Liver (tissue), 9 donors: ENCODE results near the gene USP17L17. TPM values are rescaled to one million over a fixed set of nuclear protein-coding genes. Genes with fewer than 3 reads are reported as not detected.
"Not testable (repeated sequence)": the region's sequence is repeated elsewhere in the genome, so short reads cannot be mapped to it uniquely, and the experiment has no call there.

Experiments
- DNase-seq: peaks from one replicate; pipeline ENCODE4 v3.0.0-alpha.2; 2017; ENCODE audit warnings: low spot score
- H3K27ac ChIP-seq, 2 donors: one replicate each; pipeline ENCODE4 v1.7.0; 2013; ENCODE audit warnings: inconsistent platforms in 2 of 2, low read length in 2 of 2, control low read depth in 1 of 2, low read depth in 1 of 2, mild to moderate bottlenecking in 1 of 2
- H3K27me3 ChIP-seq, 4 donors: one replicate each; pipeline versions ENCODE4 v1.6.1 to v1.7.0; 2013; ENCODE audit warnings: low read length in 3 of 4, inconsistent platforms in 1 of 4, mild to moderate bottlenecking in 1 of 4, moderate library complexity in 1 of 4; ENCODE audit not compliant: control insufficient read depth in 4 of 4, insufficient read depth in 4 of 4
- H3K36me3 ChIP-seq, 4 donors: one replicate each; pipeline versions ENCODE4 v1.6.1 to v1.7.0; 2013; ENCODE audit warnings: low read length in 3 of 4, mild to moderate bottlenecking in 3 of 4, low read depth in 1 of 4, moderate library complexity in 1 of 4; ENCODE audit not compliant: control insufficient read depth in 4 of 4, insufficient read depth in 3 of 4
- H3K4me1 ChIP-seq, 4 donors: one replicate each; pipeline versions ENCODE4 v1.6.1 to v1.7.0; 2013; ENCODE audit warnings: low read length in 3 of 4, mild to moderate bottlenecking in 3 of 4, moderate library complexity in 1 of 4; ENCODE audit not compliant: control insufficient read depth in 4 of 4, insufficient read depth in 4 of 4
- H3K4me3 ChIP-seq, 3 donors: one replicate each; pipeline versions ENCODE4 v1.6.1 to v1.7.0; 2013; ENCODE audit warnings: low read length in 3 of 3, control low read depth in 1 of 3, low read depth in 1 of 3, mild to moderate bottlenecking in 1 of 3
- H3K9ac ChIP-seq, 2 donors: one replicate each; pipeline ENCODE4 v1.7.0; 2013; ENCODE audit warnings: low read length in 2 of 2, mild to moderate bottlenecking in 2 of 2, moderate library complexity in 2 of 2, control low read depth in 1 of 2, low read depth in 1 of 2
- H3K9me3 ChIP-seq, 4 donors: one replicate each; pipeline versions ENCODE4 v1.6.1 to v1.7.0; 2013; ENCODE audit warnings: low read length in 3 of 4; ENCODE audit not compliant: control insufficient read depth in 4 of 4
- WGBS: extraction: QIAGEN DNeasy Blood & Tissue Kit; methylation state at CpG from one replicate; pipeline ENCODE4 v1.1.7; 2013; 5-methylcytosine and 5-hydroxymethylcytosine counted together
- polyA plus RNA-seq, 2 donors: library from polyadenylated mRNA; stranded (reverse) in 1 of 2; unstranded in 1 of 2; fragments of 200-250 nt in 1 of 2; fragments of >200 nt in 1 of 2; fragmentation: Nextera tagmentation in 1 of 2; extraction: Ambion mirVana in 1 of 2; gene quantifications; one replicate each; pipeline versions ENCODE4 v1.2.1 to v1.2.3, GENCODE V29; 2013 to 2015
- total RNA-seq, 2 donors: library from RNA; depleted of rRNA; stranded (reverse); fragments of >200 nt; gene quantifications; one replicate each; pipeline ENCODE4 v1.2.3, GENCODE V29; 2014
- donor health status: healthy.
- donor health status: healthy.
- donor health status: healthy.
- donor health status: healthy.
- donor health status: healthy.

Gene USP17L17, protein sequence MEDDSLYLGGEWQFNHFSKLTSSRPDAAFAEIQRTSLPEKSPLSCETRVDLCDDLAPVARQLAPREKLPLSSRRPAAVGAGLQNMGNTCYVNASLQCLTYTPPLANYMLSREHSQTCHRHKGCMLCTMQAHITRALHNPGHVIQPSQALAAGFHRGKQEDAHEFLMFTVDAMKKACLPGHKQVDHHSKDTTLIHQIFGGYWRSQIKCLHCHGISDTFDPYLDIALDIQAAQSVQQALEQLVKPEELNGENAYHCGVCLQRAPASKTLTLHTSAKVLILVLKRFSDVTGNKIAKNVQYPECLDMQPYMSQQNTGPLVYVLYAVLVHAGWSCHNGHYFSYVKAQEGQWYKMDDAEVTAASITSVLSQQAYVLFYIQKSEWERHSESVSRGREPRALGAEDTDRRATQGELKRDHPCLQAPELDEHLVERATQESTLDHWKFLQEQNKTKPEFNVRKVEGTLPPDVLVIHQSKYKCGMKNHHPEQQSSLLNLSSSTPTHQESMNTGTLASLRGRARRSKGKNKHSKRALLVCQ
- total RNA-seq: not detected
- polyA plus RNA-seq: not detected

DNA sequence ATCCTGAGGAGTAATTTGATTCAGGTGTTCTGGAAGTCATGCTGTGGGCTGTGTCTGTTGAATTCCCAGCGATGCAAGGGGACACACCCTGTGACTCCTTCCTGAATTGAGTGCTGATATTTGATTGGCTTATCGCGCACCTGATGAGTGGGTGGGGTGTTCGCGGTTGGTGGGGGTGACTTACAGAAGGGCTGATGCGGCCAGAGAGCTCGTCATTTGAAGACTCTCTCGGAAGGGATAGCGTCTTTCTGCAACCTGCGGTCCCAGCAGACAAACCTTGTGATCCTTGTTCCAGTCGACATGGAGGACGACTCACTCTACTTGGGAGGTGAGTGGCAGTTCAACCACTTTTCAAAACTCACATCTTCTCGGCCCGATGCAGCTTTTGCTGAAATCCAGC is at the start of gene USP17L17:
TSS of gene USP17L17 (plus strand) at position 301 of the 400 bp plus-strand sequence. CDS start at position 301, 0 bp downstream.
- H3K4me1 ChIP-seq, H3K9ac ChIP-seq, H3K27ac ChIP-seq, H3K36me3 ChIP-seq, H3K4me3 ChIP-seq, DNase-seq, H3K9me3 ChIP-seq, H3K27me3 ChIP-seq: not testable (repeated sequence)
- WGBS: 90% methylated on average over 5 of the region's 14 CpGs

DNA sequence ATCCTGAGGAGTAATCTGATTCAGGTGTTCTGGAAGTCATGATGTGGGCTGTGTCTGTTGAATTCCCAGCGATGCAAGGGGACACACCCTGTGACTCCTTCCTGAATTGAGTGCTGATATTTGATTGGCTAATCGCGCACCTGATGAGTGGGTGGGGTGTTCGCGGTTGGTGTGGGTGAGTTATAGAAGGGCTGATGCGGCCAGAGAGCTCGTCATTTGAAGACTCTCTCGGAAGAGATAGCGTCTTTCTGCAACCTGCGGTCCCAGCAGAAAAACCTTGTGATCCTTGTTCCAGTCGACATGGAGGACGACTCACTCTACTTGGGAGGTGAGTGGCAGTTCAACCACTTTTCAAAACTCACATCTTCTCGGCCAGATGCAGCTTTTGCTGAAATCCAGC is 33.3 kb upstream of the USP17L17 start, which contains the start of gene USP17L10:
TSS of gene USP17L10 (plus strand) at position 301 of the 400 bp plus-strand sequence. CDS start at position 301, 0 bp downstream.
- not testable (repeated sequence) for H3K4me3 ChIP-seq, DNase-seq, H3K9ac ChIP-seq, H3K36me3 ChIP-seq, H3K27ac ChIP-seq, H3K4me1 ChIP-seq, H3K9me3 ChIP-seq, H3K27me3 ChIP-seq
- WGBS: 83% methylated on average over 13 of the region's 13 CpGs

DNA sequence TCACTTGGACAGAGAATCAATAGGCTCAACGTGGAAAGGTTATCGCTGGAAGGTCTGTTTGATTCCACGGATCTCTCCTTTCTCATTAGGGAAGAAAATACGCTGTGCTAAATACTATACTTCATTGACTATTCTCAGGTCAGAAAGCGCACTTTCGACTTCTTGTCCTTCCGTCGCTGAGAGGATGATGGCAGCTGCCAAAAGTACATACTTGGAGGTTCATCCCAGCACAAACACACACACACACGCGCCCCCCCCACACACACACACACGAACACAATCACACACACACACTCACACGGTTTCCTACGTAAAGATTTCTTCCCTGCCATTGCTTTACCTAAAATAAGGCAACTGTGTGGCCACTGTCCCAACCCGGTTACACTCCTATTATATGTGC is 29.0 kb upstream of the USP17L17 start:
- DNase-seq, H3K9me3 ChIP-seq, H3K27me3 ChIP-seq, H3K27ac ChIP-seq, H3K9ac ChIP-seq, H3K4me1 ChIP-seq, H3K4me3 ChIP-seq, H3K36me3 ChIP-seq: not testable (repeated sequence)
- WGBS: 76% methylated on average over 11 of the region's 14 CpGs

DNA sequence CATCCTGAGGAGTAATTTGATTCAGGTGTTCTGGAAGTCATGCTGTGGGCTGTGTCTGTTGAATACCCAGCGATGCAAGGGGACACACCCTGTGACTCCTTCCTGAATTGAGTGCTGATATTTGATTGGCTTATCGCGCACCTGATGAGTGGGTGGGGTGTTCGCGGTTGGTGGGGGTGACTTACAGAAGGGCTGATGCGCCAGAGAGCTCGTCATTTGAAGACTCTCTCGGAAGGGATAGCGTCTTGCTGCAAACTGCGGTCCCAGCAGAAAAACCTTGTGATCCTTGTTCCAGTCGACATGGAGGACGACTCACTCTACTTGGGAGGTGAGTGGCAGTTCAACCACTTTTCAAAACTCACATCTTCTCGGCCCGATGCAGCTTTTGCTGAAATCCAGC is 28.6 kb upstream of the USP17L17 start, which contains the start of gene USP17L11:
TSS of gene USP17L11 (plus strand) at position 301 of the 400 bp plus-strand sequence. CDS start at position 301, 0 bp downstream.
- H3K27me3 ChIP-seq, H3K9me3 ChIP-seq, H3K4me1 ChIP-seq, H3K27ac ChIP-seq, DNase-seq, H3K9ac ChIP-seq, H3K36me3 ChIP-seq, H3K4me3 ChIP-seq: not testable (repeated sequence)
- 91% methylated on average over 10 of the region's 14 CpGs for WGBS

DNA sequence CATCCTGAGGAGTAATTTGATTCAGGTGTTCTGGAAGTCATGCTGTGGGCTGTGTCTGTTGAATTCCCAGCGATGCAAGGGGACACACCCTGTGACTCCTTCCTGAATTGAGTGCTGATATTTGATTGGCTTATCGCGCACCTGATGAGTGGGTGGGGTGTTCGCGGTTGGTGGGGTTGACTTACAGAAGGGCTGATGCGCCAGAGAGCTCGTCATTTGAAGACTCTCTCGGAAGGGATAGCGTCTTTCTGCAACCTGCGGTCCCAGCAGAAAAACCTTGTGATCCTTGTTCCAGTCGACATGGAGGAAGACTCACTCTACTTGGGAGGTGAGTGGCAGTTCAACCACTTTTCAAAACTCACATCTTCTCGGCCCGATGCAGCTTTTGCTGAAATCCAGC is 23.8 kb upstream of the USP17L17 start, which contains the start of gene USP17L12:
TSS of gene USP17L12 (plus strand) at position 301 of the 400 bp plus-strand sequence. CDS start at position 301, 0 bp downstream.
- WGBS: no CpG with 5 or more reads among the region's 13 CpGs
- H3K4me3 ChIP-seq, DNase-seq, H3K27ac ChIP-seq, H3K36me3 ChIP-seq, H3K27me3 ChIP-seq, H3K4me1 ChIP-seq, H3K9me3 ChIP-seq, H3K9ac ChIP-seq: not testable (repeated sequence)

DNA sequence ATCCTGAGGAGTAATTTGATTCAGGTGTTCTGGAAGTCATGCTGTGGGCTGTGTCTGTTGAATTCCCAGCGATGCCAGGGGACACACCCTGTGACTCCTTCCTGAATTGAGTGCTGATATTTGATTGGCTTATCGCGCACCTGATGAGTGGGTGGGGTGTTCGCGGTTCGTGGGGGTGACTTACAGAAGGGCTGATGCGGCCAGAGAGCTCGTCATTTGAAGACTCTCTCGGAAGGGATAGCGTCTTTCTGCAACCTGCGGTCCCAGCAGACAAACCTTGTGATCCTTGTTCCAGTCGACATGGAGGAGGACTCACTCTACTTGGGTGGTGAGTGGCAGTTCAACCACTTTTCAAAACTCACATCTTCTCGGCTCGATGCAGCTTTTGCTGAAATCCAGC is 19.1 kb upstream of the USP17L17 start, which contains the start of gene USP17L13:
TSS of gene USP17L13 (plus strand) at position 301 of the 400 bp plus-strand sequence. CDS start at position 301, 0 bp downstream.
- DNase-seq, H3K4me1 ChIP-seq, H3K27ac ChIP-seq, H3K9me3 ChIP-seq, H3K9ac ChIP-seq, H3K36me3 ChIP-seq, H3K4me3 ChIP-seq, H3K27me3 ChIP-seq: not testable (repeated sequence)
- WGBS: no CpG with 5 or more reads among the region's 14 CpGs

DNA sequence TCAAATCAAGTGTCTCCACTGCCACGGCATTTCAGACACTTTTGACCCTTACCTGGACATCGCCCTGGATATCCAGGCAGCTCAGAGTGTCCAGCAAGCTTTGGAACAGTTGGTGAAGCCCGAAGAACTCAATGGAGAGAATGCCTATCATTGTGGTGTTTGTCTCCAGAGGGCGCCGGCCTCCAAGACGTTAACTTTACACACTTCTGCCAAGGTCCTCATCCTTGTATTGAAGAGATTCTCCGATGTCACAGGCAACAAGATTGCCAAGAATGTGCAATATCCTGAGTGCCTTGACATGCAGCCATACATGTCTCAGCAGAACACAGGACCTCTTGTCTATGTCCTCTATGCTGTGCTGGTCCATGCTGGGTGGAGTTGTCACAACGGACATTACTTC is 13.4 kb upstream of the USP17L17 start:
- not testable (repeated sequence) for H3K9ac ChIP-seq, H3K4me1 ChIP-seq, DNase-seq, H3K9me3 ChIP-seq, H3K27ac ChIP-seq, H3K27me3 ChIP-seq, H3K36me3 ChIP-seq, H3K4me3 ChIP-seq
- 82% methylated on average over 5 of the region's 8 CpGs for WGBS

DNA sequence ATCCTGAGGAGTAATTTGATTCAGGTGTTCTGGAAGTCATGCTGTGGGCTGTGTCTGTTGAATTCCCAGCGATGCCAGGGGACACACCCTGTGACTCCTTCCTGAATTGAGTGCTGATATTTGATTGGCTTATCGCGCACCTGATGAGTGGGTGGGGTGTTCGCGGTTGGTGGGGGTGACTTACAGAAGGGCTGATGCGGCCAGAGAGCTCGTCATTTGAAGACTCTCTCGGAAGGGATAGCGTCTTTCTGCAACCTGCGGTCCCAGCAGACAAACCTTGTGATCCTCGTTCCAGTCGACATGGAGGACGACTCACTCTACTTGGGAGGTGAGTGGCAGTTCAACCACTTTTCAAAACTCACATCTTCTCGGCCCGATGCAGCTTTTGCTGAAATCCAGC is 9.6 kb upstream of the USP17L17 start, which contains the start of gene USP17L15:
TSS of gene USP17L15 (plus strand) at position 301 of the 400 bp plus-strand sequence. CDS start at position 301, 0 bp downstream.
- no CpG with 5 or more reads among the region's 15 CpGs for WGBS
- not testable (repeated sequence) for H3K4me1 ChIP-seq, H3K27ac ChIP-seq, DNase-seq, H3K36me3 ChIP-seq, H3K4me3 ChIP-seq, H3K9ac ChIP-seq, H3K9me3 ChIP-seq, H3K27me3 ChIP-seq
